ENCODE measurements around the gene BICRAL.
"Not testable (repeated sequence)": the region's sequence is repeated elsewhere in the genome, so short reads cannot be mapped to it uniquely, and the experiment has no call there.

BICRAL gene

GRCh38 chr6:42781796-42782688 lies at the start of gene BICRAL:
BICRAL (plus strand) TSS chr6:42782052; CDS start chr6:42822023, 39,971 bp downstream.
- peak; percentile 82 for DNase-seq

GRCh38 chr6:42733867-42734481 lies 47.9 kb upstream of the BICRAL start:
- not testable (repeated sequence) for DNase-seq

GRCh38 chr6:42735976-42736375 lies 45.9 kb upstream of the BICRAL start:
- DNase-seq = no peak

- DNase-seq = no peak
These were observed 41.1 kb upstream of the BICRAL start for GRCh38 chr6:42740725-42741124.

GRCh38 chr6:42742116-42742894 lies 39.5 kb upstream of the BICRAL start:
- no peak for DNase-seq

- no peak for DNase-seq
These were observed 37.4 kb upstream of the BICRAL start for GRCh38 chr6:42744351-42744893.

- peak; percentile 48 for DNase-seq
These were observed 36.7 kb upstream of the BICRAL start for GRCh38 chr6:42745083-42745639.

GRCh38 chr6:42745640-42746462 lies 36.0 kb upstream of the BICRAL start, which contains the start of gene TBCC:
TBCC (minus strand) TSS chr6:42746103; CDS start chr6:42746073, 30 bp downstream.
- DNase-seq = peak; percentile 98

- peak; percentile 89 for DNase-seq
These were observed 35.1 kb upstream of the BICRAL start for GRCh38 chr6:42746463-42747391.

- DNase-seq = no peak
These were observed 33.5 kb upstream of the BICRAL start for GRCh38 chr6:42748203-42748898.

- no peak for DNase-seq
These were observed 30.8 kb upstream of the BICRAL start for GRCh38 chr6:42751055-42751454.

- no peak for DNase-seq
These were observed 27.1 kb upstream of the BICRAL start for GRCh38 chr6:42754759-42755158.

GRCh38 chr6:42756722-42757121 lies 25.1 kb upstream of the BICRAL start:
- DNase-seq = no peak

- no peak for DNase-seq
These were observed 23.0 kb upstream of the BICRAL start for GRCh38 chr6:42758756-42759430.

GRCh38 chr6:42761287-42762067 lies 20.4 kb upstream of the BICRAL start:
- no peak for DNase-seq

- DNase-seq = no peak
These were observed 19.4 kb upstream of the BICRAL start for GRCh38 chr6:42762426-42762859.

- DNase-seq = no peak
These were observed 18.9 kb upstream of the BICRAL start for GRCh38 chr6:42762950-42763349.

- no peak for DNase-seq
These were observed 16.8 kb upstream of the BICRAL start for GRCh38 chr6:42764911-42765648.

Measured in CD4-positive, alpha-beta T cell treated with Interleukin-21 for 1 hour (primary cell).